PC-9 (cell line): ENCODE measurements around the gene RAB3GAP2. TPM values are rescaled to one million over a fixed set of nuclear protein-coding genes. Genes with fewer than 3 reads are reported as not detected.

Experiments
- BruUV-seq: library from RNA; stranded (reverse); fragments of 400-500 nt; replicated peaks from 2 replicates; lab custom pipeline; 2021; lab: Mats Ljungman, UMichigan
- CTCF ChIA-PET: fragments of 300-600 bp; sonication (Branson Sonifier 250); formaldehyde crosslinking; loops from one replicate; lab custom pipeline; 2022; ENCODE audit warnings: antibody characterized with exemption; lab: Charles Lee
- POLR2A ChIA-PET: fragments of 300-600 bp; sonication (Branson Sonifier 250); formaldehyde crosslinking; loops from one replicate; lab custom pipeline; 2022; ENCODE audit warnings: antibody characterized with exemption; ENCODE audit not compliant: unreplicated experiment; lab: Charles Lee
- DNase-seq, 2 experiments: peaks; one replicate each; pipeline versions ENCODE4 v3.0.0 to v3.0.0-alpha.2; 2015 to 2022; ENCODE audit warnings: mixed read lengths in 1 of 2
- H2AFZ ChIP-seq: fragments of 200-600 bp; sonication (generic); 2 replicates; pipeline ENCODE4 v1.8.1; 2017; ENCODE audit warnings: antibody characterized with exemption
- H3F3A ChIP-seq: fragments of 200-600 bp; sonication (generic); 2 replicates; pipeline ENCODE4 v1.8.1; 2017; ENCODE audit warnings: antibody characterized with exemption, mild to moderate bottlenecking, low read depth; ENCODE audit not compliant: insufficient read depth
- H3K27ac ChIP-seq: fragments of 200-600 bp; sonication (generic); 2 replicates; pipeline ENCODE4 v1.6.1; 2016; ENCODE audit warnings: mixed run types
- H3K27me3 ChIP-seq: fragments of 200-600 bp; sonication (generic); 2 replicates; pipeline ENCODE4 v1.6.1; 2016; ENCODE audit warnings: low read depth, mixed run types; ENCODE audit not compliant: insufficient read depth
- H3K36me3 ChIP-seq: fragments of 200-600 bp; sonication (generic); 2 replicates; pipeline ENCODE4 v1.6.1; 2016; ENCODE audit warnings: low read depth, mixed run types
- H3K4me1 ChIP-seq: fragments of 200-600 bp; sonication (generic); replicated peaks from 2 replicates; pipeline ENCODE4 v1.6.1; 2016; ENCODE audit warnings: mixed run types; ENCODE audit not compliant: insufficient read depth
- H3K4me2 ChIP-seq: fragments of 200-600 bp; sonication (generic); 2 replicates; pipeline ENCODE4 v1.6.1; 2017; ENCODE audit warnings: mixed run types
- H3K4me3 ChIP-seq: fragments of 200-600 bp; sonication (generic); 2 replicates; pipeline ENCODE4 v1.6.1; 2016; ENCODE audit warnings: mixed run types
- H3K79me2 ChIP-seq: fragments of 200-600 bp; sonication (generic); 2 replicates; pipeline ENCODE4 v1.6.1; 2017; ENCODE audit warnings: low read depth, mixed run types
- H3K9me2 ChIP-seq: fragments of 200-600 bp; sonication (generic); 2 replicates; pipeline ENCODE4 v1.8.1; 2017; ENCODE audit warnings: mild to moderate bottlenecking; ENCODE audit not compliant: insufficient read depth
- H3K9me3 ChIP-seq: fragments of 200-600 bp; sonication (generic); 2 replicates; pipeline ENCODE4 v1.8.1; 2016; ENCODE audit warnings: low read depth; ENCODE audit not compliant: insufficient read depth
- H4K20me1 ChIP-seq: fragments of 200-600 bp; sonication (generic); 2 replicates; pipeline ENCODE4 v1.8.1; 2017; ENCODE audit not compliant: insufficient read depth
- CTCF ChIP-seq: fragments of 200-600 bp; sonication (generic); conservative IDR thresholded peaks from 2 replicates; pipeline ENCODE4 v1.6.1; 2017; ENCODE audit warnings: mixed run types, antibody characterized with exemption, mild to moderate bottlenecking, moderate library complexity
- EZH2 ChIP-seq: fragments of 200-600 bp; sonication (generic); IDR thresholded peaks from 2 replicates; pipeline ENCODE4 v1.8.0; 2017; ENCODE audit warnings: antibody characterized with exemption, low read depth
- intact Hi-C: fragments of 100-400 bp; cut with micrococcal nuclease; formaldehyde crosslinking; loops from one replicate; pipeline ENCODE4 v1.10.0; 2022; ENCODE audit not compliant: unreplicated experiment
- total RNA-seq: library from RNA; stranded (reverse); gene quantifications from 2 replicates; pipeline ENCODE4 v1.2.3, GENCODE V29; 2021

RAB3GAP2 gene
- total RNA-seq, 1 experiment from 2014 or later, result 51.0 TPM

DNA sequence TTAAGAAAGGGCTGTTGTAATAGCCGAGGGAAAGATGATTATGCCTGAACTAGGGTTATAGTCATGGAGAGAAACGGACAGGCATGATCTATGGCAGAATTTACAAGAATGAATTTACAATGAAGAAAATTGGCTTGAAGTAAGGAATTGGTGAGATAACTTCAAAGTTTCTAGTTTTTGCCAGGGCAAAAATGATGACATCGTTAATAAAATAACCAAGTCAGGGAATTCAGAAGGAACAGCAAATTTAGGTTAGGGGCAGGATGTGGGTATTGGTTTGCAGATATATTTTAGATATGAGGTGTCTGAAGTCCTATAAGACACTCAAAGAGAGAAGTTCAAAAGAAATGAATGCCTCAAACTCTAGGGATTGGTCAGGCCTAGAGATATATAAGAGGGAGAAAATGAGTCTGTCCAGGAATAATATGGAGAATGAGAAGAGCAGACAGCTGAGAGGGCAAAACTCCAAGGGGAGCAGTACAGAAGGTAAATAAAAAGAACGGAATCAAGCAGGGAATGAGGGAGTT is 115.6 kb downstream of the RAB3GAP2 start:
- peaks cover 26% of the 10 kb centered on the region for H3K36me3 ChIP-seq
- TF ChIP-seq EZH2 (no peak), CTCF (no peak)
- intact Hi-C loops, result no loop called here
- no peaks in the 10 kb centered on the region for H3K4me1 ChIP-seq
- no peak overlapping the region for H3K4me3 ChIP-seq
- POLR2A ChIA-PET, result no interaction called here
- no TSS peak for BruUV-seq
- H3K27me3 ChIP-seq, result no peaks in the 10 kb centered on the region
- no peaks in the 10 kb centered on the region for H4K20me1 ChIP-seq
- H3K9me2 ChIP-seq, result no peaks in the 10 kb centered on the region
- CTCF ChIA-PET, result no interaction called here
- H3K27ac ChIP-seq, result no peak overlapping the region
- DNase-seq, result no peak
- H3F3A ChIP-seq, result no peaks in the 10 kb centered on the region; the same call in none of the 2 replicates
- H3K79me2 ChIP-seq, result no peaks in the 10 kb centered on the region
- H3K9me3 ChIP-seq, result peaks cover 5% of the 10 kb centered on the region; the same call in 1 of the 2 replicates
- no peak overlapping the region for H2AFZ ChIP-seq
- H3K4me2 ChIP-seq, result no peak overlapping the region

GRCh38 chr1:220153147-220153546 is 119.1 kb downstream of the RAB3GAP2 start:
- no peaks in the 10 kb centered on the region for H3K79me2 ChIP-seq
- ChIA-PET CTCF (no interaction called here), POLR2A (interaction anchor here (0.6 kb wide), 1 partner anchor 23 kb away, joined by 3 read pairs; no protein-coding TSS in a partner anchor)
- H3K4me3 ChIP-seq, result no peak overlapping the region
- TF ChIP-seq CTCF (no peak), EZH2 (no peak)
- H3K4me1 ChIP-seq, result no peaks in the 10 kb centered on the region
- H3K36me3 ChIP-seq, result peaks cover 34% of the 10 kb centered on the region
- peaks cover 8% of the 10 kb centered on the region; the same call in 1 of the 2 replicates for H3F3A ChIP-seq
- no peak overlapping the region for H3K4me2 ChIP-seq
- H3K27me3 ChIP-seq, result no peaks in the 10 kb centered on the region
- no TSS peak for BruUV-seq
- DNase-seq, result no peak
- intact Hi-C loops, result no loop called here
- H2AFZ ChIP-seq, result no peak overlapping the region
- no peak overlapping the region for H3K27ac ChIP-seq
- H3K9me3 ChIP-seq, result no peaks in the 10 kb centered on the region
- no peaks in the 10 kb centered on the region for H4K20me1 ChIP-seq
- no peaks in the 10 kb centered on the region for H3K9me2 ChIP-seq

DNA sequence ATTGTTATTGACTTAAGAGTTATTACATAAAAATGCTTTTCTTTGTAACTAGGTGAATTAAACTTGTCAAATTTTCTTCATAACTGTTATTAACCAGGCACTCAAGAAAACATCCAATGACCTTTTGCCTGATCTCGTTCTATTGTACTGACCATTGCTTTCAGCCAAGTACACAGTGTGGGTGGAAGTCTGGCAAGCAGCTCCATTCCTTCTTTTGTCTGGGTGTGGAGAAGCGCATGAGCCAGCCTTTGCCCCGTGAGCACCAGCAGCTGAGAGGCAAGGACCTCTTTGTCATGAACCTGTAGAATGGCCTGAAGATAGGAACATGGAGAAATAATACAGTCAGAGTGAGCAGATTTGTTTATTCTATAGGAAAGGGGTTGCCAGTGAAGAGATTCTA is 120.8 kb downstream of the RAB3GAP2 start:
- H3K27ac ChIP-seq, result no peak overlapping the region
- H3K9me2 ChIP-seq, result no peaks in the 10 kb centered on the region
- POLR2A ChIA-PET, result no interaction called here
- no peak for DNase-seq
- CTCF ChIA-PET, result no interaction called here
- no peaks in the 10 kb centered on the region for H3K9me3 ChIP-seq
- peaks cover 23% of the 10 kb centered on the region; the same call in 1 of the 2 replicates for H3K36me3 ChIP-seq
- no peak overlapping the region for H2AFZ ChIP-seq
- H3K4me2 ChIP-seq, result no peak overlapping the region
- no peak overlapping the region for H3K4me3 ChIP-seq
- H3K4me1 ChIP-seq, result no peaks in the 10 kb centered on the region
- intact Hi-C loops, result no loop called here
- H3K79me2 ChIP-seq, result no peaks in the 10 kb centered on the region
- BruUV-seq, result no TSS peak
- TF ChIP-seq CTCF, result no peak
- TF ChIP-seq EZH2, result no peak
- no peaks in the 10 kb centered on the region for H4K20me1 ChIP-seq
- H3F3A ChIP-seq, result peaks cover 8% of the 10 kb centered on the region
- no peaks in the 10 kb centered on the region for H3K27me3 ChIP-seq
